Mesenchymal stem cell (in vitro differentiated cells and primary cell): ENCODE data around the gene TFCP2L1.

Experiments used
- DNase-seq: peaks from one replicate; pipeline ENCODE4 v3.0.0-alpha.2; 2013
- H2AFZ ChIP-seq: one replicate; pipeline ENCODE4 v1.6.1; 2013; ENCODE audit warnings: low read depth, mild to moderate bottlenecking, control low read depth, inconsistent platforms, low read length, moderate library complexity
- H2AK5ac ChIP-seq: 2 replicates; pipeline ENCODE4 v1.6.1; 2013; ENCODE audit warnings: low read length, moderate library complexity, mild to moderate bottlenecking, inconsistent platforms; ENCODE audit not compliant: severe bottlenecking
- H2BK120ac ChIP-seq: one replicate; pipeline ENCODE4 v1.6.1; 2013; ENCODE audit warnings: low read depth, mild to moderate bottlenecking, inconsistent platforms, low read length, moderate library complexity
- H2BK12ac ChIP-seq, 2 experiments: one replicate each; pipeline ENCODE4 v1.6.1; 2013; ENCODE audit warnings: inconsistent platforms in 2 of 2, low read length in 2 of 2, mild to moderate bottlenecking in 2 of 2, moderate library complexity in 2 of 2, control low read depth in 1 of 2
- H2BK15ac ChIP-seq: one replicate; pipeline ENCODE4 v1.6.1; 2013; ENCODE audit warnings: mild to moderate bottlenecking, low read depth, inconsistent platforms; ENCODE audit not compliant: poor library complexity, severe bottlenecking
- H2BK5ac ChIP-seq: 2 replicates; pipeline ENCODE4 v1.6.1; 2013; ENCODE audit warnings: low read depth, mild to moderate bottlenecking, low read length, control low read depth, inconsistent platforms; ENCODE audit not compliant: poor library complexity, severe bottlenecking
- H3K14ac ChIP-seq, 2 experiments: one replicate each; pipeline ENCODE4 v1.6.1; 2013; ENCODE audit warnings: inconsistent platforms in 2 of 2, low read length in 2 of 2, control low read depth in 1 of 2, mild to moderate bottlenecking in 1 of 2, moderate library complexity in 1 of 2
- H3K18ac ChIP-seq, 2 experiments: one replicate each; pipeline ENCODE4 v1.6.1; 2013; ENCODE audit warnings: inconsistent platforms in 2 of 2, low read length in 2 of 2, control low read depth in 1 of 2, low read depth in 1 of 2, mild to moderate bottlenecking in 1 of 2
- H3K23ac ChIP-seq, 2 experiments: one replicate each; pipeline ENCODE4 v1.6.1; 2013; ENCODE audit warnings: inconsistent platforms in 2 of 2, low read length in 2 of 2, mild to moderate bottlenecking in 2 of 2, moderate library complexity in 2 of 2, control low read depth in 1 of 2
- H3K27ac ChIP-seq: 2 replicates; pipeline ENCODE4 v1.5.1; 2013; ENCODE audit warnings: mild to moderate bottlenecking, moderate library complexity, low read length, control low read depth, inconsistent platforms; ENCODE audit not compliant: poor library complexity, severe bottlenecking
- H3K27me3 ChIP-seq, 2 experiments: 2 replicates each; pipeline versions ENCODE4 v1.6.1 to v1.7.0; 2013; ENCODE audit warnings: low read length in 2 of 2, mild to moderate bottlenecking in 2 of 2, moderate library complexity in 2 of 2, control low read depth in 1 of 2, inconsistent platforms in 1 of 2; ENCODE audit not compliant: control insufficient read depth in 1 of 2, insufficient read depth in 1 of 2
- H3K36me3 ChIP-seq, 2 experiments: 2 replicates each; pipeline versions ENCODE4 v1.6.1 to v1.7.0; 2013; ENCODE audit warnings: low read length in 2 of 2, control low read depth in 1 of 2, inconsistent platforms in 1 of 2, low read depth in 1 of 2, mild to moderate bottlenecking in 1 of 2; ENCODE audit not compliant: insufficient read depth in 2 of 2, control insufficient read depth in 1 of 2
- H3K4ac ChIP-seq, 2 experiments: one replicate each; pipeline ENCODE4 v1.6.1; 2013; ENCODE audit warnings: inconsistent platforms in 2 of 2, low read length in 2 of 2, mild to moderate bottlenecking in 2 of 2, moderate library complexity in 2 of 2, control low read depth in 1 of 2, low read depth in 1 of 2
- H3K4me1 ChIP-seq: 2 replicates; pipeline ENCODE4 v1.6.1; 2013; ENCODE audit warnings: low read depth, low read length, control low read depth; ENCODE audit not compliant: control insufficient read depth, insufficient read depth
- H3K4me2 ChIP-seq: 2 replicates; pipeline ENCODE4 v1.6.1; 2013; ENCODE audit warnings: low read length, mild to moderate bottlenecking, inconsistent platforms; ENCODE audit not compliant: poor library complexity, severe bottlenecking
- H3K4me3 ChIP-seq, 2 experiments: 2 replicates each; pipeline versions ENCODE4 v1.5.1 to v1.7.0; 2013; ENCODE audit warnings: low read length in 2 of 2, mild to moderate bottlenecking in 2 of 2, control low read depth in 1 of 2, low read depth in 1 of 2; ENCODE audit not compliant: insufficient read depth in 1 of 2
- H3K79me1 ChIP-seq: replicated peaks from 2 replicates; pipeline ENCODE4 v1.6.1; 2013; ENCODE audit warnings: mild to moderate bottlenecking, control low read depth, low read length, inconsistent platforms; ENCODE audit not compliant: poor library complexity, severe bottlenecking
- H3K9ac ChIP-seq: 2 replicates; pipeline ENCODE4 v1.7.0; 2013; ENCODE audit warnings: mild to moderate bottlenecking, low read length, moderate library complexity
- H3K9me3 ChIP-seq: 2 replicates; pipeline ENCODE4 v1.7.0; 2013; ENCODE audit warnings: mild to moderate bottlenecking, low read length; ENCODE audit not compliant: control insufficient read depth
- H4K8ac ChIP-seq: one replicate; pipeline ENCODE4 v1.6.1; 2013; ENCODE audit warnings: inconsistent platforms, mild to moderate bottlenecking, low read length, moderate library complexity
- H4K91ac ChIP-seq: one replicate; pipeline ENCODE4 v1.6.1; 2013; ENCODE audit warnings: mild to moderate bottlenecking, low read length, inconsistent platforms
- WGBS: methylation state at CpG from one replicate; pipeline ENCODE4 v1.1.7; 2013; ENCODE audit warnings: mixed read lengths; 5-methylcytosine and 5-hydroxymethylcytosine counted together

Gene TFCP2L1

GRCh38 chr2:121189011-121189410 is 96.0 kb downstream of the TFCP2L1 start:
- Histone ChIP-seq H3K4ac (no peak overlapping the region), H2AFZ (no peak overlapping the region), H4K91ac (no peak overlapping the region), H3K4me2 (no peak overlapping the region), H2AK5ac (no peak overlapping the region), H3K14ac (no peak overlapping the region), H3K4me1 (peaks cover 16% of the 10 kb centered on the region), H3K36me3 (no peaks in the 10 kb centered on the region), H3K27ac (no peak overlapping the region), H2BK15ac (no peak overlapping the region), H2BK12ac (no peak overlapping the region), H3K23ac (no peak overlapping the region), H3K79me1 (no peaks in the 10 kb centered on the region), H3K9ac (no peak overlapping the region), H3K27me3 (peaks cover 9 to 15% of the 10 kb centered on the region in 2 experiments), H2BK120ac (no peak overlapping the region), H2BK5ac (no peak overlapping the region), H4K8ac (no peak overlapping the region), H3K18ac (no peak overlapping the region), H3K9me3 (no peaks in the 10 kb centered on the region), H3K4me3 (no peak overlapping the region)
- WGBS = 96% methylated on average over 3 of the region's 3 CpGs
- no peak for DNase-seq

GRCh38 chr2:121187982-121188411 is 97.0 kb downstream of the TFCP2L1 start:
- Histone ChIP-seq H3K9me3 (no peaks in the 10 kb centered on the region), H2AFZ (no peak overlapping the region), H2AK5ac (no peak overlapping the region), H2BK12ac (no peak overlapping the region), H3K18ac (no peak overlapping the region), H3K4ac (no peak overlapping the region), H3K4me3 (no peak overlapping the region), H4K8ac (no peak overlapping the region), H3K36me3 (no peaks in the 10 kb centered on the region), H3K23ac (no peak overlapping the region), H3K4me1 (peaks cover 16% of the 10 kb centered on the region), H2BK5ac (no peak overlapping the region), H3K27ac (no peak overlapping the region), H4K91ac (no peak overlapping the region), H2BK120ac (no peak overlapping the region), H3K27me3 (peaks cover 10 to 16% of the 10 kb centered on the region in 2 experiments), H3K14ac (no peak overlapping the region), H3K4me2 (no peak overlapping the region), H2BK15ac (no peak overlapping the region), H3K9ac (no peak overlapping the region), H3K79me1 (no peaks in the 10 kb centered on the region)
- WGBS = 68% methylated on average over 6 of the region's 6 CpGs
- DNase-seq = no peak

- WGBS = 78% methylated on average over 19 of the region's 19 CpGs
- H3K9me3 ChIP-seq = no peaks in the 10 kb centered on the region
- H2AFZ ChIP-seq = no peak overlapping the region
- peaks cover 16% of the 10 kb centered on the region for H3K4me1 ChIP-seq
- H3K23ac ChIP-seq = no peak overlapping the region
- H3K27ac ChIP-seq = no peak overlapping the region
- no peak overlapping the region for H2BK15ac ChIP-seq
- no peak overlapping the region for H2BK120ac ChIP-seq
- no peaks in the 10 kb centered on the region for H3K36me3 ChIP-seq
- H3K9ac ChIP-seq = no peak overlapping the region
- no peak overlapping the region for H4K91ac ChIP-seq
- H3K18ac ChIP-seq = no peak overlapping the region
- H4K8ac ChIP-seq = no peak overlapping the region
- no peak for DNase-seq
- no peaks in the 10 kb centered on the region for H3K79me1 ChIP-seq
- H3K4me3 ChIP-seq = no peak overlapping the region
- H2AK5ac ChIP-seq = no peak overlapping the region
- H3K14ac ChIP-seq = no peak overlapping the region
- H3K4ac ChIP-seq = no peak overlapping the region
- H3K4me2 ChIP-seq = no peak overlapping the region
- H2BK5ac ChIP-seq = no peak overlapping the region
- peaks cover 14 to 16% of the 10 kb centered on the region in 2 experiments for H3K27me3 ChIP-seq
- H2BK12ac ChIP-seq = no peak overlapping the region
Observed at GRCh38 chr2:121187351-121187981, 97.5 kb downstream of the TFCP2L1 start.

- Histone ChIP-seq H2BK15ac (no peak overlapping the region), H3K36me3 (no peaks in the 10 kb centered on the region), H3K4me2 (no peak overlapping the region), H3K9ac (no peak overlapping the region), H3K79me1 (no peaks in the 10 kb centered on the region), H3K27ac (no peak overlapping the region), H3K9me3 (no peaks in the 10 kb centered on the region), H4K8ac (no peak overlapping the region), H3K4ac (no peak overlapping the region), H3K23ac (no peak overlapping the region), H4K91ac (no peak overlapping the region), H3K27me3 (peaks cover 10 to 13% of the 10 kb centered on the region in 2 experiments), H2AFZ (no peak overlapping the region), H3K14ac (no peak overlapping the region), H2BK12ac (no peak overlapping the region), H2AK5ac (no peak overlapping the region), H3K18ac (no peak overlapping the region), H3K4me1 (peaks cover 16% of the 10 kb centered on the region), H3K4me3 (no peak overlapping the region), H2BK120ac (no peak overlapping the region), H2BK5ac (no peak overlapping the region)
- WGBS = 75% methylated on average over 9 of the region's 9 CpGs
- DNase-seq = no peak
Observed at GRCh38 chr2:121186261-121186660, 98.7 kb downstream of the TFCP2L1 start.
